Left kidney (tissue), 8 donors: ENCODE results near the gene ASIC1. TPM values are rescaled to one million over a fixed set of nuclear protein-coding genes. Genes with fewer than 3 reads are reported as not detected.
"Not testable (repeated sequence)": the region's sequence is repeated elsewhere in the genome, so short reads cannot be mapped to it uniquely, and the experiment has no call there.

Source experiments
- DNase-seq: peaks from one replicate; pipeline ENCODE4 v3.0.0-alpha.2; 2013
- long read RNA-seq, 8 donors: transcript quantifications; one replicate each; lab custom pipeline, GENCODE V29; 2026
- polyA plus RNA-seq: library from polyadenylated mRNA; unstranded; fragments of 120-200 nt; gene quantifications from one replicate; pipeline ENCODE4 v1.2.1, GENCODE V29; 2013; ENCODE audit not compliant: insufficient read length

ASIC1 gene
- polyA plus RNA-seq = 5.8 TPM
- long read RNA-seq, donor 1, partial matches to known transcripts = 0 of 3 reads
- long read RNA-seq, donor 1, other reads (novel, unspliced or antisense) = 0 of 3 reads
- long read RNA-seq, donor 2, partial matches to known transcripts = 0 of 1 reads
- long read RNA-seq, donor 2, other reads (novel, unspliced or antisense) = 0 of 1 reads
- long read RNA-seq, donor 3, partial matches to known transcripts = 0 of 1 reads
- long read RNA-seq, donor 3, other reads (novel, unspliced or antisense) = 0 of 1 reads
- long read RNA-seq, donor 4 = 0 reads
- long read RNA-seq, donor 5, partial matches to known transcripts = 0 of 2 reads
- long read RNA-seq, donor 5, other reads (novel, unspliced or antisense) = 0 of 2 reads
- long read RNA-seq, donor 6 = 0 reads
- long read RNA-seq, donor 7 = 0 reads
- long read RNA-seq, donor 8 = 0 reads

GRCh38 chr12:50057000-50057841 lies at the start of gene ASIC1:
Gene ASIC1, plus strand, starts transcription at chr12:50057596. Its CDS starts 1,171 bp downstream, at chr12:50058767.
- DNase-seq = peak; percentile 54

DNA sequence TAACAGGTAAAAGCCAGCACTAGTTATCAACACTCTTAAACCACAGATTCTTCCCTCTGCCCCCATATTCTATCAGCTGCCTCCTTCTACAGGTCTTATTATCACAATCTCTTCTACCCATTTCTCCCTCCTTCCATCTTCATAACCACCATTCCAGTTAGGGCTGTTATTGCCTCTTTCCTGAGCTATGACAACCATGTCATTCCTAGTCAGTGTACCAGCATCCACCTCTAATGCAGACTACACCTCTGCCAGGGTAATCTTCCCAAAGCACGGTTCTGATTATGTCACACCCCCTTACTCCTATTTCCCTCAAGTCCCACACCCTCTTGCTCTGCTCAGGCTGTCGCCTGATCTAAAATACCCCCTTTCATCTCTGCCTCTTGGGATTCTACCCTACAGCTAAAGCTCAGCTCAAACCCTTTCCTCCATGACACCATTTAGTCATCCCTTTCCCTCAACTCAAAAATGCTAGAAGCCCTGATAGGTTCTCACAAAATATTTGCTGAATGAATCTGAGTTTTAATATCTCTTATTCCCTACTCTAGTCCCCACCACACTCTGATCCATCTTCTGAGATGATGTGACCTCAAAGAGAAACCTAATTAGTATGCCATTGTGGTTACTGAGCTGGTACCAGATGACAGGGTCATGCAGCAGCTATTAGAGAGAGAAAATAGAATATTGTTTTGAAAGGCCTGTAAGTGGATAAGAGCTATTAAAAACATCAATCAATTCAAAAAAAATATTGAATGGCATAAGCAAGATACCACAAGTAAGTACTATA lies 43.8 kb upstream of the ASIC1 start:
- no peak for DNase-seq

DNA sequence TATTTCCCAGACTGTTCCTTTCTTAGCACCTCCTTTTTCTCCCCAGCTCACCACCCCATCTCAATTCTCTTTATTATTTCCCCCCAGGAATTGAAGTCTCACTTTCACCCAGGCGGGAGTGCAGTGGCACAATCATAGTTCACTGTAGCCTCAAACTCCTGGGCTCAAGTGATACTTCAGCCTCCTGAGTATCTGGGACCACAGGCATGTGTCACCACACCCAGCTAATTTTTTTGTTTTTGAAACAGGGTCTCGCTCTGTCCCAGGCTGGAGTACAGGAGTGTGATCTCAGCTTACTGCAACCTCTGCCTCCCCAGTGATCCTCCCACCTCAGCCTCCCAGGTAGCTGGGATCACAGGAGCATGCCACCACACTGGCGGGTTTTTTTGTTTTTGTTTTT lies 43.1 kb upstream of the ASIC1 start:
- no peak for DNase-seq

- DNase-seq = peak; percentile 50
Observed at GRCh38 chr12:50016501-50017475, 40.6 kb upstream of the ASIC1 start.

GRCh38 chr12:50017641-50018040 lies 39.8 kb upstream of the ASIC1 start:
- no peak for DNase-seq

DNA sequence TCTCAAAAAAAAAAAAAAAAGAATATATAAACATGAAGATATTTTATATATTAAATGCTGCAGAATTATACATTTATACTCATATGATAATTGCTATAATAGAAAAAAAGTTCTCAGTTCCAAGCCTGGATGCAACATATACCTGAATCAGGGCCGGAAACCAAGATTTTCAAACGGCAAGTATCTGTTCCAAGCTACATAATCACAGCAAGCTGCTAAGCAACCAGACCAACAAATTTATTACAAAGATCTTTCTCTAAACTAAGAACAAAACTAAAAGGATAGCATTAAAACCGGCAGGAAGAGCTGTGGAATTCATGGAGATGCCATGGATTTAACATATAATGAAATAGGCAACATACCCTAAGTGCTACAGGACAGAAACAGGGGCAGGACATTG lies 39.2 kb upstream of the ASIC1 start:
- no peak for DNase-seq

DNA sequence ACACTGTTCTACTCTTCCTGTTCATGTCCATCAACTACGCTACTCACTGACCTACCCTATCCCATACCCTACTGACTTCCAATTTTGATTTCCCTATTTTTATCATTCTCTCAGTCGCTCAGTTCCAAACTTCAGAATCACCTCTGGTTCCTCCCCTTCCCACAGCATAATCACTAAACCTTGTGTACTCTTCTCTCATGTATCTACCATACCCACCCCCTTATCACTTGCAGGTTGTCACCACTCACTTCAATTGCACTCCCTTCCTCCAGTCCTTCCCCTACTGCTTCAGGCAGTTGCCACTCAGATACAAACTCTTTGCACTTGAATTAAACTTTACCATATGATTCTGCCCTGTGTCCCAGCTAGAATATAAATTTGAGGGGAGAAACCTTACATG lies 38.4 kb upstream of the ASIC1 start:
- no peak for DNase-seq

- DNase-seq = no peak
Observed at GRCh38 chr12:50019524-50019923, 37.9 kb upstream of the ASIC1 start.

GRCh38 chr12:50021031-50021430 lies 36.4 kb upstream of the ASIC1 start:
- peak; percentile 29 for DNase-seq

DNA sequence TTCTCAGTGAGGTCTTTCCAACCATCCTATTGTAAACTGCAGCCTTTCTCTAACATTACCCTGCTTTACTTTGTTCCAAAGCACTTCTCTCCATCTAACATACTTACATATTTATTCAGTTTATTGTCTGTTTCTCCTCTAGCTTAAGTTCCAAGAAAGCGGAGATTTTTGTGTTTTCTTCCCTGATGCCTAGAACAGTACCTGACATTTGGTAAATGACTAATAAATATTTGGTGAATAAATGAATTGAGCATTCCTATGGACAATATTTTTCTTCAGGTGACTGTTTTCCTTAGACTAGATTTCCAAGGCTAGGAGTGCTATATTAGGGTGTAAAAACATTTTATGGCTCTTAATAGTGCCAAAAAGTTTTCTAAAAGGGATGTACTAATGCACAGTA lies 34.5 kb upstream of the ASIC1 start:
- DNase-seq = no peak

- no peak for DNase-seq
Observed at GRCh38 chr12:50024227-50024626, 33.2 kb upstream of the ASIC1 start.

- no peak for DNase-seq
Observed at GRCh38 chr12:50024805-50025186, 32.6 kb upstream of the ASIC1 start.

DNA sequence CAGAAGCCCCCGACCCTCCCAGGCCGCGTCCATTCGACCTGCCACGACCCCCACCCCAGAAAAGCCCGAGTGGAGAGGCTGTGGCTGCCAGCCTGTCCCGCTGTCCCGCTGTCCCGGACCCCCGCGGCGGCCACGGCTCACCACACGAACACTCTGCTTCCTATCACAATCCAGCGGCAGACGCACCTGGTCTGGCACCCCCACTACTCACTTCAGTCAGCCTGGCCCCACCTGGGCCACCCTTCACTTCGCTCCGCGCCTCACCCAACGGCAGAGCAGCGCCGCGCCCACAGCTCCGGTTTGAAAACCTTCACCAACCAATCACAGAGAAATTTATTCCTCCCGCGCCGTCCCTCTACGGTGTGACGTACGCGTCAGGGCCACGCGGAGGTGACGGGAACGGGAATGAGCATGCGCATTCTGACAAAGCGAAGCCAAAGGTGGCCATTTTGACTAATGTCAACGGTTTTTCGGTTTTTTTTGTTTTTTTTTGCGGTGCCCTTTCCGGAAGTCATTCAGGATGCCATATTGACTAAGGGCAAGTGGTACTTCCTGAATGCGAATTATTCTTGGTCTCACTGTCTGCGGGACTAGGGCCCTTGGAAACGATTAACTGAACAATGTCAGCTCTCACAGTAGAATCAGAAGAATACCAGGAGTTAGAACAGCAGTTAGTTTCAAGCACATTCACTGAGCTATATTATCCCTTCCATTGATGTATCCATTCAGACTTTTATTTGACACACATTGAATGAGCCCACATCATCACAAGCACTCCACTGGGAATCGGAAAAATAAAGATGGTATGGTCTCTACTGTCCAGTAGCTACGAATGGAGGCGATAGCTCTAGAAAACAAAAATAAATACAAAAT lies 32.0 kb upstream of the ASIC1 start, which contains the start of gene RACGAP1:
RACGAP1 (minus strand) TSS at position 308 of the 873 bp plus-strand sequence. CDS start 8,779 bp downstream, outside the sequence.
- peak; percentile 99 for DNase-seq

DNA sequence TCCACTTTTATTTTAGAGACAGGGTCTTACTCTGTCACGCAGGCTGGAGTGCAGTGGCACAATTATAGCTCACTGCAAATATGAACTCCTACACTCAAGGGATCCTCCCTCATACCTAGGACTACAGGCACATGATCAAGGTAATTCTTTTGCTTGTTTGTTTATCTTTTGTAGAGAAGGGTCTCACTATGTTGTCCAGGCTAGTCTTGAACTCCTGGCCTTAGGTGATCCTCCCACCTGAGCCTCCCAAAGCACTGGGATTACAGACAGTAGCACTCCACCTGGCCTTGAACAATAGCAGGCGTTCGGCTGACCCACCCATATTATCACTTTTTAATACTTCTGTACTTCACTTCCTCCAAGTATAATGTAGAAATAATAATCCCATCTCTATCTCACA lies 30.7 kb upstream of the ASIC1 start:
- DNase-seq = no peak

DNA sequence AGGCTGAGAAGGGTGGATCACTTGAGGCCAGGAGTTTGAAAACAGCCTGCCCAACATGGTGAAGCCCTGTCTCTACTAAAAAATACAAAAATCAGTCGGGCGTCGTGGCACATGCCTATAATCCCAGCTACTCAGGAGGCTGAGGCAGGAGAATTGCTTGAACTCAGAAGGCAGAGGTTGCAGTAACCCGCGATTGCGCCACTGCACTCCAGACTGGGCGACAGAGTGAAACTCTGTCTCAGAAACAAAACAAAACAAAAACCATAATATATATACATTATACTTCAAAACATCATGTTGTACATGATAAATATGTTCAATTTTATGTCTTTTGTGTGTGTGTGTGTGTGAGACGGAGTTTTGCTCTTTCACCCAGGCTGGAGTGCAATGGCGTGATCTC lies 26.9 kb upstream of the ASIC1 start:
- not testable (repeated sequence) for DNase-seq

DNA sequence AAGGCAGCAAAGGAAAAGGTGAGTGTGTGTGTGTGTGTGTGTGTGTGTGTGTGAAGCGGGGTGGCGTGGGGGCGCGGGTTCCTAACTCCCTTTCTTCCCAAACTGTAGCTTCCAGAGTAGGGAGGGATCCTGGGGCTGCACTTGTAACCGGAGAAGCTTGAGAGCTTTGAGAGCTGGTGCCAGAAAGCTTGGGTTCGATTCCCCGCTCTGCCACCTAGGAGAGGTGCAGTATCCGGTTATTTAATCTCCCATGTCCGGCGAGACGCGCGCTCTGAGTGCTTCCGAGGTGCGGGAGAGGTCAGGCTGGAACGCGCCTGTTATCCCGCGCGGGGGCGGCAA lies 24.9 kb upstream of the ASIC1 start:
- DNase-seq = no peak

GRCh38 chr12:50032854-50033581 lies 24.4 kb upstream of the ASIC1 start:
- no peak for DNase-seq

- DNase-seq = no peak
Observed at GRCh38 chr12:50038336-50038735, 19.1 kb upstream of the ASIC1 start.

- DNase-seq = peak; percentile 70
Observed at GRCh38 chr12:50039151-50039835, 18.1 kb upstream of the ASIC1 start.
